HT1080 (cell line): ENCODE results near the gene MEGF11. TPM values are rescaled to one million over a fixed set of nuclear protein-coding genes. Genes with fewer than 3 reads are reported as not detected.

Experiments used
- DNase-seq: peaks from one replicate; pipeline ENCODE4 v3.0.0-alpha.2; 2015; ENCODE audit warnings: low read depth
- total RNA-seq: library from RNA; depleted of rRNA; stranded (reverse); fragments of >200 nt; shearing (Covaris generic); gene quantifications from 2 replicates; pipeline ENCODE4 v1.2.3, GENCODE V29; 2014

MEGF11 gene
- total RNA-seq, 1 experiment from 2014 or later, result 0.11 TPM

- DNase-seq, result no peak
Measured at GRCh38 chr15:66171841-66172240, 81.7 kb downstream of the MEGF11 start.

GRCh38 chr15:66170716-66171115, 82.8 kb downstream of the MEGF11 start:
- no peak for DNase-seq

GRCh38 chr15:66170042-66170441, 83.5 kb downstream of the MEGF11 start:
- DNase-seq, result no peak

- no peak for DNase-seq
Measured at GRCh38 chr15:66169625-66170024, 83.9 kb downstream of the MEGF11 start.

GRCh38 chr15:66169023-66169422, 84.5 kb downstream of the MEGF11 start:
- DNase-seq, result no peak

GRCh38 chr15:66167854-66168253, 85.7 kb downstream of the MEGF11 start:
- DNase-seq, result no peak

GRCh38 chr15:66165856-66166255, 87.7 kb downstream of the MEGF11 start:
- no peak for DNase-seq

- DNase-seq, result no peak
Measured at GRCh38 chr15:66164788-66165187, 88.8 kb downstream of the MEGF11 start.

- no peak for DNase-seq
Measured at GRCh38 chr15:66163553-66163952, 90.0 kb downstream of the MEGF11 start.

GRCh38 chr15:66162286-66162685, 91.3 kb downstream of the MEGF11 start:
- DNase-seq, result no peak

- DNase-seq, result no peak
Measured at GRCh38 chr15:66161575-66162118, 91.9 kb downstream of the MEGF11 start.

- no peak for DNase-seq
Measured at GRCh38 chr15:66161108-66161507, 92.4 kb downstream of the MEGF11 start.

- no peak for DNase-seq
Measured at GRCh38 chr15:66157507-66157906, 96.0 kb downstream of the MEGF11 start.

GRCh38 chr15:66156310-66156975, 97.1 kb downstream of the MEGF11 start:
- no peak for DNase-seq

GRCh38 chr15:66155065-66155464, 98.5 kb downstream of the MEGF11 start:
- DNase-seq, result no peak

GRCh38 chr15:66154581-66154980, 99.0 kb downstream of the MEGF11 start:
- no peak for DNase-seq

GRCh38 chr15:66153549-66154415, 99.8 kb downstream of the MEGF11 start:
- no peak for DNase-seq

- DNase-seq, result no peak
Measured at GRCh38 chr15:66152650-66153049, 100.9 kb downstream of the MEGF11 start.

GRCh38 chr15:66151809-66152208, 101.7 kb downstream of the MEGF11 start:
- DNase-seq, result no peak

GRCh38 chr15:66149871-66150270, 103.7 kb downstream of the MEGF11 start:
- DNase-seq, result no peak

- no peak for DNase-seq
Measured at GRCh38 chr15:66148187-66148586, 105.4 kb downstream of the MEGF11 start.

- no peak for DNase-seq
Measured at GRCh38 chr15:66147440-66147839, 106.1 kb downstream of the MEGF11 start.
